Endometrium (tissue), 2 donors: ENCODE data around the gene DISP2.

Experiments
- FAIRE-seq: peaks from 2 replicates; lab custom pipeline; 2012; peaks lifted over from hg19 to GRCh38; lab: Jason Lieb, UNC
- donor health status: control.
- donor health status: control.

DISP2 gene

DNA sequence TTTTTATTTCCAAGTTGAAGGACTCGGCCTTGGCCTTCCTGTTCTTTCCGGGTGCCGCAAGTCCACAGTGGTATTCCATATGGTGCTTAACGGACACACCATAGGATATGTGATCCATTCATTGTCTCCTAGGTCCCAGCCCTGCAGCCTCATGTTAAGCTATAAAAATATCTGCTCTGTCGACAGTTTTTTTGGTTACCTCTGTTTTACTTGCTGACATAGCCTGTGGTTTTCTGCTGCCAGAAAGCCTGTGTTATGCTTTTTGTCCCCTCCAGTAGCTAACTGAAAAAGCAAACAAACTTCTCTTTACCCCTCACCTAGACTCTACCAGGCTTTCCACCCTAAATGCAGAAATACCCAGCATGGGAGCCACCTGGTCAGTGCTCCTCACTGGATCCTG, 29.3 kb upstream of the DISP2 start:
- FAIRE-seq = no peak

DNA sequence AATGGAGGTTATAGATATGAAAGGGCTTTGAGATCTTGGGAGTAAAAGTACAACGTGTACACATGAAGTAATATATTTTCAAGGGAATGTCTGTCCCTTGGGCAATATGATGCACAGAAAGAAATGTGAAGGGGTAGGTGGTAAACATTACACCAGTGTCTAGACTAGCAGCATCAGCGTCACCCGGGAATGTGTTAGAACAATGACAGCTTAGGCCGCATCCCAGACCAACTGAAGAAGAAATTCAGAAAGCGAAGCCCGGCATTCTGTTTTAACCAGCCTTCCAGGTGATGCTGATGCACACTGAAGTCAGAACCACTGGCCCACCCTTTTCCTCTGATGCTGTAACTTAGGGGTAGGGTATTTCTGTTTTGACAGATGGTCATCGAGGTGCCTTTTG, 28.2 kb upstream of the DISP2 start:
- no peak for FAIRE-seq

DNA sequence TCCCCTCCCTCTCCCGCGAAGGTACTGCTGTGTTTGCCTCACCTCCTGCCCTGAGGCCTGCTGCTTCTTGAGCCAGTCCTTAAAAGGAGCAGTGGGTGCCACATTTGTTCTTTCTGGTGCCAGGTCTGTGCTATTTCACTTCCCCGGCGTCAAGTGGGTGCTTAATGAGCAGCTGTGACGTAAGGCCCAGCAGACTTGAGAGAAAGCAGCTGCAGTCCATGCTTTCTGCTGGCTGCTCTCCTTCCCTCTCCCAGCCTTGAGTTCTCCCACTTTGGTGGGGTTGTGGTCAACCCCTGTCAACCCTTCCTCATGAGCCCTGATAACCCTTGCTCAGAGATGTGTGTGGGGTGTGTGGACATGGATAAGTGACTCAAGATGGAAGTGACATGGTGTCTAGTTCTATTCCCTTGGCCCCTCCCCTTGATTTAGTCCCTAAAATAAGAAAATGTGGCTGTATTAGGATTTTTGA, 27.6 kb upstream of the DISP2 start:
- FAIRE-seq = no peak

DNA sequence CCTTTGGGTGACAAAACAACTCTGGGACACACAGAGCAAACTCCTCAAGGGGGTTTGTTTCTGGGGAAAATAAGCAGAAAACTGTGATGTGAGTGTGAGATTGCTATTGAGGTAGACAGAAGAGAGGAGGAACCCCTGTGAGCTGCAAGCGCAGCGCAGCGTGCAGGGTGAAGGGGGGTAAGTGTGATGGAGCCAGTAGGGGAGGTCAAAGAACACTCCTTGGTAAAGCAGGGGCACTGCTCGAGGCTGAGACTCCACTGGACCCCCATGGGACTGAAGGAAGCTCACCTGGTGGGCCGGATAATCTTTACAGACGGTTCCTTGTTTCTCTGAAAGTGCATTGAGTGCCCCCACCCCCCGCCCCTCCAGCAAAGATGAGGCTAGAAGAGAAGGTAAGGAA, 27.0 kb upstream of the DISP2 start:
- FAIRE-seq = no peak

DNA sequence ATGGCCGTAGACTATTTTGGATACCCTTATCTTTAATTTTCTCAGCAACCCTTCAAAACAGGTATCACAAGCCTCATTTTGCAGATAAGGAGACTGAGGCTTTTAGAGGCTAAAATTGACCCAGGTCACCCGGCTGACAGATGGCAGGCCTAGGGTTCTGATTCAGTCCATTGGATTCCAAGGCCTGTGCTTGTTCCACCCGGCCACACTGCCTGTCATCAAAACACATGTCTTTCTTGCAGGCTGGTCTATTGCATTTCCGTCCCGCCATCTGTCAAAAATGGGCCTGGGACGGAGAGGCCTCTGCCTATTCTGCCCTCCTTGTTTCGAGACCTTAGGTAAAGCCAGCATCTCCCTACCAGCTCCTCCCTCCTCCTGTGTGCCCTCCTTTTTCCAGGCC, 26.4 kb upstream of the DISP2 start:
- FAIRE-seq = no peak

DNA sequence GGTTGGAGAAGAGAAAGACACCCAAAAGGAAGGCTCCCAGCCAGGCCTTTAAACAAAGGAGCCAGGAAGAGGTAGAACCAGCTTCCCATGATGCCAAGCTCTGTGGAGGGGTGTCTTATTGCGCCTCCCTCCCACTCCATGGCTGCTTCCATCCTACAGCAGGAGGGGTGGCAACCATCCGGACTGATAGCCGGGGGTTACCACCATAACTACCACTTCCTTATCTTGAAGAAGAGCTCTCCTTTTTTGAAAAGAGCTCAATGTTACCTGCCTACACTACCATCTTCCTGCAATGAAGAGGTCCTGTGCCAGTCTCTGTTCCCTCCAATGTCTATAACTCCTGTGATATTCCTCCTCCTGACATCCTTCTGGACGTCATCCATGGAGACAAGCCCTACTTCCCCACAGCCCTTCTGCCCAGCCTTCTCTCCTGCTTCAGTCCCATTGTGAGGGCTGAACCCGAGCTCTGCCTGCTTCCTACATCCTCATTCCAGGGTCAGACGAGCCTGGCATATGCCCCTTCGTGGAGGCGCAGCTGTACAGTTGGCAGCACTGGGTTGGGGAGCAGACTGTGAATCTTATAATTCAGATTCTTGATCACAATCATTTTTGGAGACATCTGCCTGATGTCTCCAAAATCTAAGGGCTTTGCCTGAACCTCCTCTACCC, 25.8 kb upstream of the DISP2 start:
- FAIRE-seq = no peak

DNA sequence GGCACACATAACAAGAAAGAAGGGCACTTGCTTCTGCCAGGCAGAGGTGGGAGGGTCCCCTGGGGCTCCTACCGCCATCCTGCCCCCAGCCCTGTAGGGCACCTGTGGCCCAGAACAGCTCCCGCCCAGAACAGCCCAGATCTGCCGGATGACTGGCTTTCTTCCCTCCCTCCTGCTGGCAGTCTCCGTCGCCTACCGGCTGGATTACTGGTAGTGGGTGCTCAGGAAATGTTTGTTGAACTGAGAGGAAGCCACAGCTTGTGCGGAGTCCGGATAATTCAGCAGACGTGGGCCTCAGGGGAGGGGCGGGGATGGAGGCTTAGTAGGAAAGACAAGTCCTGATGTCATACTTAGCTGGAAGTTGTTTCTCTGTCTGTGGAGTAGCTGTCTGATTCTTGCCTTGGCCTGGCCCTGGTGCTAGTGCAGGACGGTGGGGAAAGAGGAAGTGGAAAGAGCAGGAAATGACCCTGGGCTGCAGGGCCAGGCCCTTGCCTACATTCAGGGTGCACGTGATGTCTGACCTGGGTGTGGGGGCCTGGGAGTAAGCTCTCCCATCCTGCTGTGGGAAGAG, 24.0 kb upstream of the DISP2 start:
- FAIRE-seq = no peak

DNA sequence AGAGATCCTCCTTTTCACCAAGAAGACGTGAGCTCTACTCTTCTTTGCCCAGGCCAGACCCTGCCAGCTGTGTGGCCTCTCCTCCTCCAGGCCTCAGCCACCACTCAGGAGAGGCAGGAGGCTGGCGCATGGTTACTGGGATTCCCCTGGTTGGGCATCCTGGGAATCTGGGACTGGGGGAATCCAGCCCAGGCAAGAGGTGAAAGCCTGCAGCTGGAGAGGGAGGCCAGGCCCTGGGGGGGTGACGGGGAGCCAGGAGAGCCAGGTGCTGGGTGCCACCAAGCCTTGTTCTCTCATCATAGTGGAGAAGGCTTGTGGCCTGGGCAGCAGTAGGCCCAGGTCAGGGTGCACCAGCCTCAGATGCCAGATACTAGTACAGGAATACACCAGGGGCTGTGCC, 23.5 kb upstream of the DISP2 start:
- FAIRE-seq = no peak

DNA sequence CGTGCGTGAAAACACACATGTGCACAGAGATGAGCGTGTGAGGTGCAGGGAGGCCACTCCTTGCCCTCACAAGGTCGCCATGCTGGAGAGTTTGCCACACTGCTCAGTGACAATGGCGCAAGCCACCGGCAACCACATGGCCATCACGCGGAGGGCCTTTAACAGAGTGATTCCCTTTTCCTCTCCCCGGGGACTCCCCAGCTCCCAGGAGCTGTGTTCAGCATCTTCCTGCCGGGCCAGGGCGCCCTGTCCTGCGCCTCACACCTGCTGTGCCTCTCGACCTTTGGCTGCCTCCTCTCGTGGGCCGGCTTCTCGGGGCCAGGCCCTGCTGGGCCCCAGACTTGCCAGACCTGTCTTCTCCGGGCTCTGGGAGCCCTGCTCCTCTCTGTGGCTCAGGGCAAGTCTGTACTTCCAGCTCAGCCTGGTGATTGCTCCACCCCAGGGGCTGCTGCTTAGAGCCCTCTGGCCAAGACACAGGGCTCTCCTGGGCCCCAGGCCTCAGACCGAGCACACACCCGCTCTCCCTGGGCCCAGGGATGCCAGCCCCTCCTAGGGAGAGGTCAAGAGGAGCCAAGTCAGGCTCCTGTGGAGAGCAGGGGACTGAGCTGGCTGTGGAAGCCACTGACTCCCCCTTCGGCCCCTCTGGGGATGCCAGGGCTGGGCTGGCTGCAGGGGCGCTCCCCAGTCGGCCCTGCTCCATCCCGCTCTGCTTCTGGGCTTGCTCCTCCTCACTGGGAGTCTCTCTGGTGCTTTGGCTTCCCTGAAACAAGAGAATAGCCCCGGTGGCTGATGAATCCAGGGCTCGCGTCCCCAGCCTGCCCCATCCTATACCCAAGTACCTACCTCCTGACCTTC, 22.9 kb upstream of the DISP2 start:
- no peak for FAIRE-seq

DNA sequence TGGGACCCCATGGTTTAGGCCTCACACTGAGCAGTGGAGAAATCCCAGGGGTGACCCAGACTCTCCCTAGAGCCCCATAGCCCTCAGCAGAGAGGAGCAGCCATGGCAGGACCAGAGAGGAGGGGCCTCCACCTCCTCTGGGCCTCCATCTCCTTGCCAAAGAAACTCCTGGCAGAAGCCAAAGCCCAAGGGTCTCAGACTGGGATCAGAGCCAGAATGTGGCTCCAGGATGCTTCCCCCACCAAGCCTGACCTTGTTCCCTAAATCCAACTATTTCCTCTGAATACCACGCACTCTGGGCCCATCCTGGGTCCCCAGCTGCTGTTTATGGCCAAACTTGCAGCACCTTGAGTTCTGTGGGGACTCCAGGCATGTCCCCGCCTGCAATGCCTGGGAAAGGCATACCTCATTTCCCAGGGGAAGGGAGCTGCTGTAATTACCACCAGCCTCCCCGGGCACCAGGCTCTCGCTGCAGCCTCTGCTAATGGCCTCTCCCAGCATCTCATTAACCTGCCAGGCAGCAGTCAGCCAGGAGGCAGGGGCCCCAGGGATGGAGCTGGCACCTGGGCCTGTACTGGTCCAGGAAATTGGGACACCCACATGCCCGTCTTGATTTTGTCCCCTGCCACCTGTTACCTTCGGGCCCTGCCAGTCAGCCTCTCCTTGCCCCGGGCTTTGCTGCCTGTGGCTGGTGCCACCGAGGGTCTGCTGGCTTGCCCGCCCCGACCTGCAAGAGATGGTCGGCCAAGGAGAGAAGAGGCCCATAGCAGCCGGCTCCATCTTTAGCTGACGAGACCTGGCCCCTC, 21.9 kb upstream of the DISP2 start:
- no peak for FAIRE-seq

DNA sequence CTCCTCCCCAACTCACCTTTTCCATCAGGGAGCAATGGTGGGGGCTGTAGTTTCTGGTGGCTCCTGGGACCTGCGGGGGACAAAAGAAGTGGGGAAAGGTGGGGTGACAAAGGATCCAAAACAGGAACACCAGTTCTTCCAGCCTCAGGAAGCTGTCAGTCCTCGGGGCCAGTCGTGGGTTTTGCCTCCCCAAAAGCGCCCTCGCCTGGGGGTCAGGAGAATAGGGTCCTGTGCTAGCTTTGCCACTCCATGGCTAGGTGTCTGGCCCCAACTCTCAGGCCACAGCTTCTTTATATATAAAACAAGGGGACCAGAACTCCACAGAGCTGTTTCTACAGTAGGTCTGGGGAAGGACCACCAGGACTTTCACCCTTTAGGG, 21.3 kb upstream of the DISP2 start:
- FAIRE-seq = no peak

DNA sequence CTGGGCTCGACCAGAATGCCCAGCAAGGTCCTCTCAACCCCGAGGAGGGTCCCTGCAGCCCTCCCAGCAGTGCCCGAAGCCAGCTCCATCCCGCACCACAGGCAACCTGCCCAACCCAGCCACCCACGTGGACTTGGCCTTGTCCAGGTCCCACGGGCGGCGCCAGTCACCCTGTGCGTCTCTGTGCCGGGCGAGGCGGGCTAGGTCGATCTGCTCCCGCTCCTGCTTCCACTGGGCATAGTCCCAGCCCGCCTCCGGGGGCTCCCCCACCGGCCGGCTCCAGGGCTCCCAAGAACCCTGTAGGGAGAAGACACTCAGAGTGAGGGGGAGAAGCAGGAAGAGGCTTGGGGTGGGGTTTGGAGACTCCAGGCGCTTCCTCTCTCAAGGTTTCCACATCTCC, 20.4 kb upstream of the DISP2 start:
- FAIRE-seq = no peak

DNA sequence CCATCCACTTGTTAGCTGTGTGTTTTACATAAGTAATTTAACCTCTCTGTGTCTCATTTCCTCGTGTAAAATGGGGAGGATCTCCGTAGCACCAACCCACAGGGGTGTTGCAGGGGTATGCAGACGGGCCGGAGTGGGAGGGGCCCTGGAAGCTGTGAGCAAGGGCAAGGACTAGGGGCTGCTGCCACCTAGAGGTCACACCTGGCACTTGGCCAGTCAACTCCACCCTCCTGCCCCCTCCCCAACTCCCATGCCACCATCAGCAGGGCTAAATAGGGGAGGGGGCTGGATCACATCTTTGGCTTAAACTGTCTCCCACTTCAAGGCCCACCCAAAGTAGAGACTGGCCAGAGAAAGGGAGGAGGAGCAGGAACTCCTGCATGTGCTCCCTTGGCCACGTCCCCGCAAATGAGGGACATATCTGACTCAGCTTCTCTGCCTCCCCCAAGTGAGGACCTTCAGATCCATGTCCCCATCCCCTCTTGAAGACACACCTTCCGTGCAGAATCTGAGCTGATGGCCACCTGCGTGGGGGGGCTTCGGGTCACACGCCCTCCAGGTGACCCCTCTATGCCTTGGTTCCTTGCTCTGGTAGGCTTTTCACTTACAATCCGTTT, 19.9 kb upstream of the DISP2 start:
- FAIRE-seq = no peak

DNA sequence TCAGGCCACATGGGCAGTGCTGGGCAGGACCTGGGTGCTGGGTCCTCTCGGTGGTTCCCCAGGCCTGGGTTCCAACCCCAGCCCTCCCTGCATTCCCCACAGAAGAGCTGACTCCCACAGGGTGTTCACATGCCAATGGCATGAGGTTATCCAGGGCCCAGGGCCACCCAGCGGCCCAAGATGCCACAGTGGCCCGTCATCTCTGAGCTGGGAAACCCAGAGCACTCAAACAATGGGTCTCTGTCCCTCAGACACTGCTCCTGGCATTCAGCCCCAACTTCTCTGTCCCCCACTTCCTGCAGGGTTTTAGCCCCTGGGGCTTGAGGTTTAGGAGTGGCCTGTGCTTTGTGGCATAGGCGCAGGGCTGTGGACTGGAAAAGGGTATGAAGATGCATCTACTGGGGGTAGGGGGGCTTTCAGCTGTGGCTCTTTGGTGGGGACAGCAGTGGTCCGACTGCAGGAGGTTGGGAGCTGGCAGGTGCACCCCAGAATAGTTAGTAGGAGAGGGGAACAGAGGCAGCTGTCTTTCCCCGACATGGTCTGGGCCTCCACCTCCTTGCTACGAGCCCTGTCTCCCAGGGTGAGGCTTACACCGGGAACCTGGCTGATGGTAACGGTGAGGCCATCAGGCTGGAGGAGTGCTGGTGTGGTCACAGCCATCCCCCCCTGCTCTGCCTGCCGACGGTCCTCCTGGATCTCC, 18.9 kb upstream of the DISP2 start:
- FAIRE-seq = no peak

DNA sequence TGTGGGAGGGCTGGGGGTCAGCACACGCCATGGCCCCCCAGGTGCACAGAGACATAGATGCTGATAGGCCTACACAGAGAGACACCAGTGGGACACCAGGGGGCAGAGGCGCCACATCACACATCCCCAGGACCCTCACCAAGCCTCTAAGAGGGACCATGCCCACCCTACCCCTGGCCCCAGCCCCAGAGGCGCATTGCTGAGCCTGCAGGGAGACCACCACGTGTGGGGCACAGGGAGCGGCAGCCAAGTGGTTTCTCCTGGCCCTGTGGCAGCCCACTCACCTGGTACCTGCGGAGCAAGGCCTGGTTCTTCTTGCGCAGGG, 18.4 kb upstream of the DISP2 start:
- FAIRE-seq = no peak

DNA sequence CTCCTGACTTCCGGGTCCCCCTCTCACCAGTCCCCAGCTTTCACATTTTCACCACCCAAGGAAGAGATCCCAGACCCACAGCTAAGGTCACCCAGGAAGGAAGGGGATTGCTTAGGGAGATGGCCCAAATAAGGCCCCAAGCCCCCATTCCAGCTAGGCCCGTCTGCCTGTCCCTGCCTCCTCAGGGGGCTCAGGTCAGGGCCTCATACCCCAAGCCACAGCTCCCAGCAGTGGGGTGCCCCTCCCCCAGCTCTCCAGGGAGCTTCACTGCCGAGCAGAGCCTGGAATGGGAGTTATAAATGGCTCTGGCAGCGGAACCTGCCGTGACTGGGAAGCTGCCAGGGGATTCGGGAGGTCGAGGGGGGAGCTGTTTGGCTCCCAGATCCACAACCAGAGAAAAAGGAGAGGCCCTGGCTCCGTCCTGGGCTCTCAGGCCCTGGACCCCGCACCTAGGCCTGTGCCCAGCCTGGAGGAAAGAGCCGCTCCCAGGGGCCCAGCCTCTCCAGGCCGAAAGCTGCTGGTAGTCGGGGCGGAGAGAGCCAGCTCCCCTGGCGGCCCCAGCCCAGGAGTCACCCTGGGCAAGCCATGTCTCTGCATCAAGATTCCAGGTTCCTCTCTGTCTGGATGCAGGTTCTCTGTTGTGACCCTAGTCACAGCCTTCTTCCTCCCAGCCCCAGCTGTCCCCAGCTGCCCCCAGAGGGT, 17.8 kb upstream of the DISP2 start:
- no peak for FAIRE-seq

DNA sequence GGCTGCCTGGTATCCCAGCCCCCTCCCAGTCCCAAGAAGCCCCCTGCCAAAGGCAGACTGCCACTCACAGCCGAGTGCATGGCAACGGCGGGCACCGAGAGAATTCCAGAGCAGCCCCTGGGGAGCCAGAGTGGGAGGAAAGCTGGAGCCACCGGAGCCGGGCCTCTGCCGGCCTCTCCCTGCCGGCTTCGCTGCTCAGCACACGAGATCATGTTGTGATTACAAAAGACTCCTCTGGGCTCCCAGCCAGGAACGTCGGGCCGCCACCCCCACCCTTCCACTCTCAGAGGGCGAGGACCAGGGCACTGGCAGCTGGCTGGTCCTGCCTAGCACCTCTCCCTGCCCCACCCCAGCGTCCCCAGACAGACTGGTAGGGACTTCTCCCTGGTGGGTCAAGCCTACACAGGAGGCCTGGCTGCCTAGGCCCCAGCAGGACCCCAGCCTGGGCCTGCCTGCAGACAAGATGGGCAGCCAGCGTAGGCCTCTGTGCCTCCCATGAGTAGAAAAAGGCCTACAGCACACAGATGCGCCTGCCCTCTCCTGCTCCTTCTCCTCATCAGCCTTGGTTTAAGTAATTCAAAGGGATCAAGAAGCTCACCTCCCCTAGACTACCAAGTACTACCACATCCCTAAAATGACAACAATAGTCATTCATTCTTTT, 17.1 kb upstream of the DISP2 start, which contains the start of gene CCDC9B:
Gene CCDC9B (minus strand): TSS at position 200 of the 661 bp plus-strand sequence. CDS start 120 bp downstream, at position 80.
- FAIRE-seq = no peak

DNA sequence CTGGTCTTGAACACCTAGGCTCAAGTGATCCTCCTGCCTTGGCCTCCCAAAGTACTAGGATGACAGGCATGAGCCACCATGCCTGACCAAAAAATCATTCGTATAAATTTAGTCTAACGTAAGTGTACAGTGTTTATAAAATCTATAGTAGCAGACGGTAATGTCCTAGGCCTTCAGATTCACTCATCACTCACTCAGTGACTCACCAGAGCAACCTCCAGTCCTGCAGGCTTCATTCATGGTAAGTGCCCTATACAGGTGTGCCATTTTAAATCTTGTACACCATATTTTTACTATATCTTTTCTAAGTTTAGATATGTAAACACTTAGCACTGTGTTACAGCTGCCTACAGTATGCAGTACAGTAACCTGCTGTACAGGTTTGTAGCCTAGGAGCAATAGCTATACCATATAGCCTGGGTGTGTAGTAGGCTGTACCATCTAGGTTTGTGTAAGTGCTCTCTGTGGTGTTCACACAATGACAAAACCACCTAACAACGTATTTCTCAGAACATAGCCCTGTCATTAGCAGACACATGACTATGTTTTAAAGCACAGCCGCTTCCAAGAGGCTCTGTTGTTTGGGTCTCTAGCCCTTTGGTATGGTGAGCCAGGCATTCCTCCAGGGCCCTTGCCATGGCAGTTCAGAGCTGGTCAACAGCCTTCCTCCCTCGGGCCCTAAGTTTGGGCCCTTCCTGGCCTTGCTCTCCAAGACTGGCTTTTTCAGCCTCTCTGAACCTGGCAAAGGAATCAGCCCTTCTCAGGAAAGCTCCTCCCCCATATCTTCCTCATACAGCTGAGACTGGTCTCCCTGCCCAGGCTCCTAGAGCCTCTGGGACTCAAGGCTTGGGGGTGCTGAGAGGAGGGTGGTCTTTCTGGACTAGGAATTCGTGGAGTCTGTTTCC, 15.4 kb upstream of the DISP2 start:
- no peak for FAIRE-seq

DNA sequence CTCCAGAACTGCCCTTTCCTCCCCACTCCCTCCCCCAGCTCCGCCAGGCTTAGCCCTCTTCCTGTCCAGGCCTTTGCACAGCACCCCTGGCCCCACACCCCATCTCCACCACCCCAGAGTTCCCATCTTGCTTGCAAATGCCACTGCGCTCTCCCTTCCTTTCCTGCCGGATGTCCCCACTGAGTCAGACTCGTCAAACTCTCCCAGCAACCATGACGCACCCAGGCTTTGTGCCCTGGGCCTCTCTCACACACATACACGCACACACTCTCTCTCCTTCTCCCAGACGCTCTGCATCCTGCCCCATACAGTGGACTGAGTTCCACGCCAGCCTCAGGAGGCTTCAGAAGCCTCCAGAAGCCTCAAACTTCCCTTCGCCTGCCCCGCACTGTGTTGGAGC, 14.5 kb upstream of the DISP2 start:
- no peak for FAIRE-seq
